Lung (tissue), 12 donors: ENCODE data around the gene FAM156A. TPM values are rescaled to one million over a fixed set of nuclear protein-coding genes. Genes with fewer than 3 reads are reported as not detected.
"Not testable (repeated sequence)": the region's sequence is repeated elsewhere in the genome, so short reads cannot be mapped to it uniquely, and the experiment has no call there.

Experiments used
- ATAC-seq: fragments of 200-7000 bp; cut with Tn5 transposase; one replicate; pipeline ENCODE4 v1.9.1; 2020; ENCODE audit warnings: moderate number of reproducible peaks; ENCODE audit not compliant: insufficient read depth, low FRiP score
- DNase-seq, 3 donors: peaks; one replicate each; pipeline ENCODE4 v3.0.0-alpha.2; 2013 to 2017
- H3K27ac ChIP-seq, 2 donors: one replicate each; pipeline ENCODE4 v1.5.1; 2013; ENCODE audit warnings: mild to moderate bottlenecking in 2 of 2, moderate library complexity in 2 of 2, control low read depth in 1 of 2, inconsistent platforms in 1 of 2, low read depth in 1 of 2, low read length in 1 of 2
- H3K27me3 ChIP-seq, 3 donors: one replicate each; pipeline ENCODE4 v1.5.1; 2013; ENCODE audit warnings: low read length in 2 of 3; ENCODE audit not compliant: control insufficient read depth in 3 of 3, insufficient read depth in 3 of 3
- H3K36me3 ChIP-seq, 4 donors: one replicate each; pipeline ENCODE4 v1.5.1; 2013; ENCODE audit warnings: low read length in 4 of 4, mild to moderate bottlenecking in 1 of 4, moderate library complexity in 1 of 4; ENCODE audit not compliant: control insufficient read depth in 4 of 4, insufficient read depth in 4 of 4
- H3K4me1 ChIP-seq, 5 donors: one replicate each; pipeline ENCODE4 v1.5.1; 2013; ENCODE audit warnings: low read length in 5 of 5, mild to moderate bottlenecking in 2 of 5, moderate library complexity in 1 of 5; ENCODE audit not compliant: control insufficient read depth in 5 of 5, insufficient read depth in 5 of 5
- H3K4me3 ChIP-seq: one replicate; pipeline ENCODE4 v1.5.1; 2013; ENCODE audit warnings: mild to moderate bottlenecking, control low read depth, moderate library complexity
- H3K9ac ChIP-seq, 2 donors: one replicate each; pipeline ENCODE4 v1.5.1; 2013; ENCODE audit warnings: low read length in 2 of 2, control low read depth in 1 of 2; ENCODE audit not compliant: insufficient read depth in 1 of 2
- H3K9me3 ChIP-seq, 4 donors: one replicate each; pipeline ENCODE4 v1.5.1; 2013; ENCODE audit warnings: low read length in 3 of 4, mild to moderate bottlenecking in 1 of 4, moderate library complexity in 1 of 4; ENCODE audit not compliant: control insufficient read depth in 4 of 4, insufficient read depth in 3 of 4
- CTCF ChIP-seq: IDR thresholded peaks from 2 replicates; pipeline ENCODE4 v1.5.1; 2012; ENCODE audit warnings: mild to moderate bottlenecking; ENCODE audit errors: control extremely low read depth, extremely low read depth
- WGBS, 2 donors: extraction: QIAGEN DNeasy Blood & Tissue Kit; methylation state at CpG; one replicate each; pipeline ENCODE4 v1.1.7; 2013; 5-methylcytosine and 5-hydroxymethylcytosine counted together
- polyA plus RNA-seq, 2 donors: library from polyadenylated mRNA; stranded (reverse); fragments of 200-250 nt; gene quantifications; one replicate each; pipeline ENCODE4 v1.2.1, GENCODE V29; 2013
- total RNA-seq, 2 donors: library from RNA; depleted of rRNA in 1 of 2; stranded (reverse); fragments of >200 nt in 1 of 2; gene quantifications; one replicate each; pipeline ENCODE4 v1.2.1, GENCODE V29; 2014 to 2021
- donor health status: control.
- donor health status: control.
- donor health status: Bipolar disorder and iron deficiency.
- donor health status: healthy.
- donor health status: DM: yes; HTN: yes; CAD: no.

FAM156A gene
- total and polyA plus RNA-seq, 4 donors = 14.0 to 21.4 (median 17.5) TPM

GRCh38 chrX:52934704-52935469 is 23.4 kb downstream of the FAM156A start:
- peak; percentile 87 for TF ChIP-seq CTCF
- peak; percentile 94 for ATAC-seq
- WGBS, 2 donors = 0% methylated on average over 46 to 61 of the region's 61 CpGs

GRCh38 chrX:52933976-52934703 is 24.2 kb downstream of the FAM156A start:
- TF ChIP-seq CTCF = no peak
- H3K9me3 ChIP-seq = no peaks in the 10 kb centered on the region
- H3K9ac ChIP-seq = peak overlapping the region; percentile 32 to 97
- no peaks in the 10 kb centered on the region for H3K27me3 ChIP-seq
- H3K4me3 ChIP-seq = peak overlapping the region; percentile 25
- no peaks in the 10 kb centered on the region for H3K36me3 ChIP-seq
- DNase-seq (no peak), ATAC-seq (no peak)
- H3K4me1 ChIP-seq = peaks cover 0 to 9% (median 0%) of the 10 kb centered on the region in 5 donors
- peak overlapping the region; percentile 52 to 85 for H3K27ac ChIP-seq
- 3% methylated on average over 27 of the region's 27 CpGs for WGBS, 2 donors

More at GRCh38 chrX:52934704-52935469, 23.4 kb downstream of the FAM156A start:
- peaks cover 0 to 9% (median 0%) of the 10 kb centered on the region in 5 donors for H3K4me1 ChIP-seq
- peak overlapping the region; percentile 85 to 93 for H3K27ac ChIP-seq
- peak overlapping the region; percentile 87 to 97 for H3K9ac ChIP-seq
- peak overlapping the region; percentile 41 for H3K4me3 ChIP-seq
- H3K27me3 ChIP-seq = no peaks in the 10 kb centered on the region
- no peaks in the 10 kb centered on the region for H3K9me3 ChIP-seq
- no peaks in the 10 kb centered on the region for H3K36me3 ChIP-seq
- peak; percentile 95 to 99 (median 97) for DNase-seq

- Histone ChIP-seq H3K4me1 (peaks cover 0 to 9% (median 0%) of the 10 kb centered on the region in 5 donors), H3K27me3 (no peaks in the 10 kb centered on the region), H3K9me3 (no peaks in the 10 kb centered on the region), H3K9ac (no peak overlapping the region), H3K36me3 (no peaks in the 10 kb centered on the region), H3K4me3 (no peak overlapping the region), H3K27ac (no peak overlapping the region)
- TF ChIP-seq CTCF = no peak
- no peak for ATAC-seq
- no peak for DNase-seq
- WGBS, 2 donors = 87 to 100% methylated on average over 2 of the region's 2 CpGs
These were observed 25.1 kb downstream of the FAM156A start for GRCh38 chrX:52933213-52933612.

- not testable (repeated sequence) for H3K27ac ChIP-seq, H3K27me3 ChIP-seq, H3K9ac ChIP-seq, H3K4me1 ChIP-seq, H3K4me3 ChIP-seq, ATAC-seq, DNase-seq, H3K36me3 ChIP-seq, H3K9me3 ChIP-seq
- WGBS, 2 donors = 81 to 96% methylated on average over 6 of the region's 6 CpGs
These were observed 28.1 kb downstream of the FAM156A start for GRCh38 chrX:52930214-52930613.
